T-helper 1 cell treated with Interleukin-12 subunit alpha and Interleukin-12 subunit beta and Interleukin-4 antibody, amounts not matched to agents 30 μg/mL and 1 μg/mL, for 36 hours (primary cell): Measurements from ENCODE around the gene ARHGAP12.
"Not testable (repeated sequence)": the region's sequence is repeated elsewhere in the genome, so short reads cannot be mapped to it uniquely, and the experiment has no call there.

Source experiments
- H3K27ac Mint-ChIP-seq: one replicate; pipeline ENCODE4 v1.8.0; 2021; ENCODE audit warnings: mild to moderate bottlenecking, mixed read lengths
- H3K27me3 Mint-ChIP-seq: one replicate; pipeline ENCODE4 v1.8.0; 2021; ENCODE audit warnings: low read depth, mixed read lengths
- H3K36me3 Mint-ChIP-seq: one replicate; pipeline ENCODE4 v1.8.0; 2021; ENCODE audit warnings: low read depth, mixed read lengths
- H3K4me1 Mint-ChIP-seq: one replicate; pipeline ENCODE4 v1.8.0; 2021; ENCODE audit warnings: low read depth, mixed read lengths
- H3K4me3 Mint-ChIP-seq: one replicate; pipeline ENCODE4 v1.8.0; 2021; ENCODE audit warnings: mild to moderate bottlenecking, moderate library complexity, mixed read lengths
- H3K9me3 Mint-ChIP-seq: one replicate; pipeline ENCODE4 v1.8.0; 2021; ENCODE audit warnings: mixed read lengths

ARHGAP12 gene

DNA sequence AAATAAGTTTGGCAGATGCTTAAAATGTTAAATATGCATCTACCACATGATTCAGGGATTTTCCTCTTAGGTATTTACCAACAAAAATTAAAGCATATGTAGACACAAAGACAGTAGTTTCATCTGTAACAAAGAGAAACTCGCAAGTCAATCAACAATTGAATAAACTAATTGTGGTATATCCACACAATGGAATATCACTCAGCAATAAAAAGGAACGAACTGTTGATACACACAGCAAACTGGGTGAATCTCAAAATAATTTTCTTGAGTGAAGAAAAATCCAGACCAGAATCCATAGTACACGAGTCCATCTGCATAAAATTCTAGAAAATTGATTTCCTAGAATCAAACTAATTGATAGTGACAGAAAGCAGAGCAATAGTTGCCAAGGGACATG, 5.2 kb downstream of the ARHGAP12 start:
- Mint-ChIP-seq H3K4me3 (no peak overlapping the region), H3K9me3 (no peaks in the 10 kb centered on the region), H3K27ac (no peak overlapping the region), H3K36me3 (no peaks in the 10 kb centered on the region), H3K4me1 (peaks cover 36% of the 10 kb centered on the region), H3K27me3 (peaks cover 6% of the 10 kb centered on the region)

DNA sequence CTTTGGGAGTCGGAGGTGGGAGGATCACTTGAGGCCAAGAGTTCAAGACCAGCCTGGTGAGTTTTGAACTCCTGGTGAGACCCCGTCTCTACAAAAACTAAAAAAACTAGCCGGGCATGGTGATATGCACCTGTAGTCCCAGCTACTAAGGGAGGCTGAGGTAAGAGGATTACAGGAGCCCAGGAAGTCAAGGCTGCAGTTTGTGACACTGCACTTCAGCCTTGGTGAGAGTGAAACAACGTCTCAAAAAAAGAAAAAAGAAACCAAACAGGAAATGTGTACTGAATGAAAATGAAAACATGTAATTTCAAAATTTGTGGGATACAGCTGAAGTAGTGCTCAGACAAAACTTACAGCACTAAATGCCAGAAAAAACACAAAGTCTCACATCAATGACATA, 7.6 kb downstream of the ARHGAP12 start:
- H3K4me3 Mint-ChIP-seq = peak overlapping the region; percentile 58
- H3K4me1 Mint-ChIP-seq = peaks cover 25% of the 10 kb centered on the region
- no peaks in the 10 kb centered on the region for H3K36me3 Mint-ChIP-seq
- H3K27ac Mint-ChIP-seq = peak overlapping the region; percentile 59
- H3K9me3 Mint-ChIP-seq = no peaks in the 10 kb centered on the region
- no peaks in the 10 kb centered on the region for H3K27me3 Mint-ChIP-seq

- Mint-ChIP-seq H3K36me3 (no peaks in the 10 kb centered on the region), H3K27ac (peak overlapping the region; percentile 59), H3K9me3 (no peaks in the 10 kb centered on the region), H3K4me3 (no peak overlapping the region), H3K27me3 (no peaks in the 10 kb centered on the region), H3K4me1 (peaks cover 25% of the 10 kb centered on the region)
These were observed 8.1 kb downstream of the ARHGAP12 start for GRCh38 chr10:31920538-31920937.

GRCh38 chr10:31918671-31919409, 9.8 kb downstream of the ARHGAP12 start:
- no peaks in the 10 kb centered on the region for H3K27me3 Mint-ChIP-seq
- no peaks in the 10 kb centered on the region for H3K36me3 Mint-ChIP-seq
- H3K27ac Mint-ChIP-seq = peak overlapping the region; percentile 3
- no peaks in the 10 kb centered on the region for H3K9me3 Mint-ChIP-seq
- no peak overlapping the region for H3K4me3 Mint-ChIP-seq
- H3K4me1 Mint-ChIP-seq = peaks cover 19% of the 10 kb centered on the region

DNA sequence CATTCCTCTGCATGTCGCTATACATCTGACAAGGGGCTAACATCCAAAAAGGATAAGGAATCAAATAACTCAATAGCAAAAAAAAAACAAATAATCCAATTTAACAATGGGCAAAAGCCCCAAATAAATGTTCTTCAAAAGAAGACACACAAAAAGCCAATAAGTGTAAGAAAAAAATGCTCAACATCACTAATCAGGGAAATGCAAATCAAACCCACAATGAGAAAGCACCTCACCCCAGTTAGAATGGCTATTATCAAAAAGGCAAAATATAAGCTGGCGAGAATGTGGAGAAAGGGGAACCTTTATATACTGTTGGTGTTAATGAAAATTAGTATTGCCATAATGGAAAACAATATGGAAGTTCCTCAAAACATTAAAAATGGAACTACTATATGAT, 14.3 kb downstream of the ARHGAP12 start:
- peaks cover 18% of the 10 kb centered on the region for H3K4me1 Mint-ChIP-seq
- H3K9me3 Mint-ChIP-seq = no peaks in the 10 kb centered on the region
- H3K36me3 Mint-ChIP-seq = no peaks in the 10 kb centered on the region

GRCh38 chr10:31912898-31913850, 15.5 kb downstream of the ARHGAP12 start:
- Mint-ChIP-seq H3K36me3 (peaks cover 8% of the 10 kb centered on the region), H3K27ac (no peak overlapping the region), H3K9me3 (no peaks in the 10 kb centered on the region), H3K4me3 (no peak overlapping the region), H3K4me1 (peaks cover 11% of the 10 kb centered on the region), H3K27me3 (no peaks in the 10 kb centered on the region)

More for the DNA sequence above, 14.3 kb downstream of the ARHGAP12 start:
- H3K4me3 Mint-ChIP-seq = no peak overlapping the region
- no peaks in the 10 kb centered on the region for H3K27me3 Mint-ChIP-seq
- H3K27ac Mint-ChIP-seq = no peak overlapping the region

GRCh38 chr10:31912289-31912688, 16.3 kb downstream of the ARHGAP12 start:
- Mint-ChIP-seq H3K36me3 (peaks cover 9% of the 10 kb centered on the region), H3K27me3 (no peaks in the 10 kb centered on the region), H3K27ac (no peak overlapping the region), H3K9me3 (no peaks in the 10 kb centered on the region), H3K4me1 (peaks cover 11% of the 10 kb centered on the region), H3K4me3 (no peak overlapping the region)

GRCh38 chr10:31910016-31910415, 18.6 kb downstream of the ARHGAP12 start:
- H3K36me3 Mint-ChIP-seq = peaks cover 14% of the 10 kb centered on the region

GRCh38 chr10:31908157-31908556, 20.5 kb downstream of the ARHGAP12 start:
- Mint-ChIP-seq H3K4me1 (peaks cover 9% of the 10 kb centered on the region), H3K36me3 (peaks cover 18% of the 10 kb centered on the region), H3K9me3 (no peaks in the 10 kb centered on the region), H3K4me3 (no peak overlapping the region), H3K27ac (no peak overlapping the region), H3K27me3 (no peaks in the 10 kb centered on the region)

More at GRCh38 chr10:31910016-31910415, 18.6 kb downstream of the ARHGAP12 start:
- H3K27ac Mint-ChIP-seq = no peak overlapping the region
- no peaks in the 10 kb centered on the region for H3K27me3 Mint-ChIP-seq
- H3K4me1 Mint-ChIP-seq = peaks cover 11% of the 10 kb centered on the region
- no peak overlapping the region for H3K4me3 Mint-ChIP-seq
- H3K9me3 Mint-ChIP-seq = no peaks in the 10 kb centered on the region

DNA sequence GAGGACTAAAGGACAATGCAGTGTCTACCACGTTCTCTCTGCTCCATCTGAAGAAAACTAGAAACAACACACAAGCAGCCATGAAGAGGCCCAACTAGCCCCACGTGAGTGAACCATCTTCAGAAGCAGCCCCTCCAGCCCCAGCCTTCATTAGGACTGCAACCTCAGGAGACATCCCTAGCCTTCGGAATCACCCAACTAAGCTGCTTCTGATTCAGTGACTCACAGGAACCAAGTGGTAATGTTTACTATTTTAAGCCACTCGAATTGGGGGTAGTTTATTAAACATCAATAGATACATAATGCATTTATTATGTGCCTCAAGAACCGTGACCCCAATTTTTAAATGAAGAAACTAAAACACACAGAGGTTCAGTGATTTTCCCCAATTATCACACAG, 22.6 kb downstream of the ARHGAP12 start:
- Mint-ChIP-seq H3K4me3 (no peak overlapping the region), H3K4me1 (peaks cover 3% of the 10 kb centered on the region), H3K9me3 (no peaks in the 10 kb centered on the region), H3K36me3 (peaks cover 22% of the 10 kb centered on the region), H3K27me3 (no peaks in the 10 kb centered on the region), H3K27ac (no peak overlapping the region)

GRCh38 chr10:31905586-31905985, 23.0 kb downstream of the ARHGAP12 start:
- peaks cover 23% of the 10 kb centered on the region for H3K36me3 Mint-ChIP-seq
- H3K27ac Mint-ChIP-seq = no peak overlapping the region
- H3K4me1 Mint-ChIP-seq = peaks cover 3% of the 10 kb centered on the region

DNA sequence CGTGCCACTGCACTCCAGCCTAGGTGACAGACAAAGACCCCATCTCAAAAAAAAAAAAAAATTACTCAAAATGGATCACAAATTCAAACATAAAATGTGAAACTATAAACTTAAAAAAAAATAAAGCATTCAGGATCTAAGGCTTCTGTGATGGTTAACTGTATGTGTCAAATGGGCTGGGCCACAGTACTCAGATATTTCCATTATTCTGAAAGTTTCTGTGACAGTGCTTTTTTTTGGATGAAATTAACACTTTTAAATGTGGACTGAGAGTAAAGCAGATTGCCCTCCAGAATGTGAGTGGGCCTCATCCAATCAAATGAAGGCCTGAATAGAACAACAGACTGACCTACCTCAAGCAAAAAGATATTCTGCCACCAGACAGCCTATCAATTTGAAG, 26.0 kb downstream of the ARHGAP12 start:
- Mint-ChIP-seq H3K4me1 (peaks cover 3% of the 10 kb centered on the region), H3K27ac (no peak overlapping the region), H3K9me3 (no peaks in the 10 kb centered on the region), H3K4me3 (no peak overlapping the region), H3K36me3 (peaks cover 20% of the 10 kb centered on the region), H3K27me3 (no peaks in the 10 kb centered on the region)

More at GRCh38 chr10:31905586-31905985, 23.0 kb downstream of the ARHGAP12 start:
- Mint-ChIP-seq H3K4me3 (no peak overlapping the region), H3K27me3 (no peaks in the 10 kb centered on the region), H3K9me3 (no peaks in the 10 kb centered on the region)

DNA sequence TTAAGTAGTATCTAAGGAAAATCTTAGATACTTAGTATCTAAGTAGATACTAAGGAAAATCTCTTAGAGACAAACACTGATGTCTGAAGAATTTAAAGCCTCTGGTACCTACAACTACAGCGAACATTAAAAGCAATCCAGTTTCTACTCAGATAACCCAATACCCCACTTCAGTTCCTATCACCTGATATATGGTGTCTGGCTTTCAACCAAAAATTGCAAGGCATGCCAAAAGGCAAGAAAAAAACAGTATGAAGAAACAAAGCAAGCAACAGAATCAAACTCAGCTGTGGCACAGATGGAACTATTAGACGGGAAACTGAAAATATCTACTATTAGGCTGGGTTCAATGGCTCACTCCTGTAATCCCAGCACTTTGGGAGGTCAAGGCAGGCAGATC, 31.1 kb downstream of the ARHGAP12 start:
- Mint-ChIP-seq H3K36me3 (peaks cover 14% of the 10 kb centered on the region), H3K9me3 (no peaks in the 10 kb centered on the region), H3K27me3 (no peaks in the 10 kb centered on the region), H3K4me3 (no peak overlapping the region), H3K4me1 (peaks cover 2% of the 10 kb centered on the region), H3K27ac (no peak overlapping the region)

GRCh38 chr10:31896968-31897384, 31.7 kb downstream of the ARHGAP12 start:
- Mint-ChIP-seq H3K4me1 (peaks cover 2% of the 10 kb centered on the region), H3K27ac (no peak overlapping the region), H3K27me3 (no peaks in the 10 kb centered on the region), H3K9me3 (no peaks in the 10 kb centered on the region), H3K36me3 (peaks cover 13% of the 10 kb centered on the region), H3K4me3 (no peak overlapping the region)

GRCh38 chr10:31895722-31896121, 32.9 kb downstream of the ARHGAP12 start:
- H3K27me3 Mint-ChIP-seq, H3K36me3 Mint-ChIP-seq, H3K27ac Mint-ChIP-seq, H3K4me1 Mint-ChIP-seq, H3K9me3 Mint-ChIP-seq, H3K4me3 Mint-ChIP-seq: not testable (repeated sequence)
